ENCODE data around the gene LEP. TPM values are rescaled to one million over a fixed set of nuclear protein-coding genes. Genes with fewer than 3 reads are reported as not detected.

Gene LEP
- total RNA-seq, 4 donors from 2014 or later, result not detected

DNA sequence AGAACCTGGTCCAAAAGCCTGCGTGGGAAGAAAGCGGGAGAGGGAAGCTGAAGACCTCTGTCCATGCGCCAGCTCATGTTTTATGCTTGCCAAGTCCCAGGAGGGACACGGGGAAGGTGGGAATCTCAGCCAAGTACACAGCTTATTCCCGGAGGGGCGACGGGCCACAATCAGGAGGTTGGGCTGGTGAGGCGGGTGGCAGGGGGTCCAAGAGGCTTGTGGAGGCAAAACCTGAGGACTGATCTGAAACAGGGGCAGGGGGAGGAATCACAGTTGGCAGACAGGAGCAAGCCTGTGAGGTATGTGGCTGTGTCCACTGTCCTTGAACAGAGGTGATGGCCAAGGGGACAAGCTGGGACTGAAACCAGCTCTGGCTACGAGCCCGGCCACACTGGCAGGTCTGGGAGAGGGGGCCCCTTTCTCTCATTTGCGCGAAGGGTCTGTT, 38.0 kb upstream of the LEP start:
- H3K4me1 ChIP-seq, result no peaks in the 10 kb centered on the region
- intact Hi-C loops (cut with DNase I; ENCODE audit: low total_unique reads), result loop anchor here (10.0 kb wide), 1 partner anchor 488 kb away; no protein-coding TSS in a partner anchor
- no peak overlapping the region for H3K27ac ChIP-seq
- DNase-seq, result no peak
- H3K27me3 ChIP-seq, result peaks cover 3 to 14% of the 10 kb centered on the region in 2 donors
- H3K9me3 ChIP-seq, result no peaks in the 10 kb centered on the region
- no peak overlapping the region for H3K4me3 ChIP-seq
- TF ChIP-seq POLR2A (IDR thresholded peaks at IDR 0.05), result no peak
- TF ChIP-seq, protein P1, sequence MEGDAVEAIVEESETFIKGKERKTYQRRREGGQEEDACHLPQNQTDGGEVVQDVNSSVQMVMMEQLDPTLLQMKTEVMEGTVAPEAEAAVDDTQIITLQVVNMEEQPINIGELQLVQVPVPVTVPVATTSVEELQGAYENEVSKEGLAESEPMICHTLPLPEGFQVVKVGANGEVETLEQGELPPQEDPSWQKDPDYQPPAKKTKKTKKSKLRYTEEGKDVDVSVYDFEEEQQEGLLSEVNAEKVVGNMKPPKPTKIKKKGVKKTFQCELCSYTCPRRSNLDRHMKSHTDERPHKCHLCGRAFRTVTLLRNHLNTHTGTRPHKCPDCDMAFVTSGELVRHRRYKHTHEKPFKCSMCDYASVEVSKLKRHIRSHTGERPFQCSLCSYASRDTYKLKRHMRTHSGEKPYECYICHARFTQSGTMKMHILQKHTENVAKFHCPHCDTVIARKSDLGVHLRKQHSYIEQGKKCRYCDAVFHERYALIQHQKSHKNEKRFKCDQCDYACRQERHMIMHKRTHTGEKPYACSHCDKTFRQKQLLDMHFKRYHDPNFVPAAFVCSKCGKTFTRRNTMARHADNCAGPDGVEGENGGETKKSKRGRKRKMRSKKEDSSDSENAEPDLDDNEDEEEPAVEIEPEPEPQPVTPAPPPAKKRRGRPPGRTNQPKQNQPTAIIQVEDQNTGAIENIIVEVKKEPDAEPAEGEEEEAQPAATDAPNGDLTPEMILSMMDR (IDR thresholded peaks at IDR 0.05), result no peak
- H3K36me3 ChIP-seq, result no peaks in the 10 kb centered on the region

DNA sequence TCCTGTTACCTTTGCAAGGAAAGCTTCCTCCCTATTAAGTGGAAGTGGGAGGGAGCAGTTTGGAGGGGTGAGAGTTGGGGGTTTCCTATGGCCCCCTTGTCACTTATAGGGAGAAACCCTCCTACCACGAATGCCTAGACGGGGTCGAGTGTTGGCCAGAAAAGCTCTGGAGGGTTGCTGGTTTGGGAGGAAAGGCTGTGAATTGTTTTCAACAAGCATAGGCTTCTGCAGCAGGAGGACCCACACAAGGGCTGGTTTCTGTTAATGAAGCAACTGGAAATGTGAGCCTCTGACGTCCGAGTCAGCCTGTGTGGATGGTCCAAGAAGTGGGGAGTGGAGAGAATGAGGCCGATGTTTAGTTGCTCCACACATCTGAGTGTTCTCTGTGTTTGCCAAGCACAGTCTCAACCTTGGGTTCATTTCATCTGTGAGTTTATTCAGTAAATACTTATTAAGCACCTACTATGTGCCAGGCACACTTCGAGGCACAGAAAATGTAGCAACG, 37.3 kb upstream of the LEP start:
- no peaks in the 10 kb centered on the region for H3K36me3 ChIP-seq
- intact Hi-C loops (cut with DNase I; ENCODE audit: low total_unique reads), result loop anchor here (10.0 kb wide), 1 partner anchor 489 kb away; no protein-coding TSS in a partner anchor
- H3K4me1 ChIP-seq, result no peaks in the 10 kb centered on the region
- DNase-seq, result no peak
- H3K9me3 ChIP-seq, result no peaks in the 10 kb centered on the region
- H3K4me3 ChIP-seq, result no peak overlapping the region
- peaks cover 3 to 14% of the 10 kb centered on the region in 2 donors for H3K27me3 ChIP-seq
- H3K27ac ChIP-seq, result no peak overlapping the region
- TF ChIP-seq, protein P1 (IDR thresholded peaks at IDR 0.05), result no peak
- no peak for TF ChIP-seq POLR2A (IDR thresholded peaks at IDR 0.05)

DNA sequence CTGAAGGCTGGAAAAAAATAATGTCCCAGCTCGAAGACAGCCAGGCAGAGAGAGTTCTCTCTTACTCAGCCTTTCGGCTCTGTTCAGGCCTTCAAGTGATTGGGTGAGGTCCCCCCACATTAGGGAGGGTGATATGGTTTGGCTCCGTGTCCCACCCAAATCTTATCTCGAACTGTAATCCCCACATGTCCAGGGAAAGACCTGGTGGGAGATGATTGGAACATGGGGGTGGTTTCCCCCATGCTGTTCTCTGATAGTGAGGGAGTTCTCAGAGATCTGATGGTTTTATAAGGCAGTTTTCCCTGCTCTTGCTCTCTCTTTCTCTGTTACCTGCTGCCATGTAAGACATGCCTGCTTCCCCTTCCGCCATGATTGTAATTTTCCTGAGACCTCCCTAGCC, 36.6 kb upstream of the LEP start:
- intact Hi-C loops (cut with DNase I; ENCODE audit: low total_unique reads), result loop anchor here (10.0 kb wide), 1 partner anchor 490 kb away; no protein-coding TSS in a partner anchor
- H3K9me3 ChIP-seq, result no peaks in the 10 kb centered on the region
- no peaks in the 10 kb centered on the region for H3K36me3 ChIP-seq
- H3K4me3 ChIP-seq, result no peak overlapping the region
- DNase-seq, result no peak
- H3K4me1 ChIP-seq, result no peaks in the 10 kb centered on the region
- no peak overlapping the region for H3K27ac ChIP-seq
- TF ChIP-seq, protein P1 (IDR thresholded peaks at IDR 0.05), result no peak
- TF ChIP-seq POLR2A (IDR thresholded peaks at IDR 0.05), result no peak
- H3K27me3 ChIP-seq, result peaks cover 3 to 14% of the 10 kb centered on the region in 2 donors

DNA sequence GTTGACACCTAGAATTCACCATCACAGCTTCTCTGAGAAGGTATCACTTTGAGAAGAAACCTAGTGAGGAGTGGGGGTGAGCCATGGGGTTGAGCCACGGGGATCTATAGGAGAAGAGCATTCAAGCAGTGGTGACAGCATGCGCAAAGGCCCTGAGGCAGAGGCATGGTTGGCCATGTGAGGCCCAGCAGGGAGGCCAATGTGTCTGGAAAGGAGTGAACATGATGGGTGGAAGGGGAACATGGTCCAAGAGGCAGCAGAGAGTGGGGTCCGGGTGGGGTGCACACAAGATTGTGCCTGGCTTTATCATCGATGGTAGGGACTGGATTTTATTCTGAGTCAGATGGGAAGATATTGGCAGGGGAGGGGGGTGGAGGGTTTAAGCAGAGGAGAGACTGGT, 36.0 kb upstream of the LEP start:
- H3K4me1 ChIP-seq, result no peaks in the 10 kb centered on the region
- no peak overlapping the region for H3K27ac ChIP-seq
- intact Hi-C loops (cut with DNase I; ENCODE audit: low total_unique reads), result loop anchor here (10.0 kb wide), 1 partner anchor 490 kb away; no protein-coding TSS in a partner anchor
- no peaks in the 10 kb centered on the region for H3K36me3 ChIP-seq
- H3K27me3 ChIP-seq, result peaks cover 3 to 14% of the 10 kb centered on the region in 2 donors
- no peak for DNase-seq
- H3K9me3 ChIP-seq, result no peaks in the 10 kb centered on the region
- H3K4me3 ChIP-seq, result no peak overlapping the region
- TF ChIP-seq, protein P1 (IDR thresholded peaks at IDR 0.05), result no peak
- no peak for TF ChIP-seq POLR2A (IDR thresholded peaks at IDR 0.05)

DNA sequence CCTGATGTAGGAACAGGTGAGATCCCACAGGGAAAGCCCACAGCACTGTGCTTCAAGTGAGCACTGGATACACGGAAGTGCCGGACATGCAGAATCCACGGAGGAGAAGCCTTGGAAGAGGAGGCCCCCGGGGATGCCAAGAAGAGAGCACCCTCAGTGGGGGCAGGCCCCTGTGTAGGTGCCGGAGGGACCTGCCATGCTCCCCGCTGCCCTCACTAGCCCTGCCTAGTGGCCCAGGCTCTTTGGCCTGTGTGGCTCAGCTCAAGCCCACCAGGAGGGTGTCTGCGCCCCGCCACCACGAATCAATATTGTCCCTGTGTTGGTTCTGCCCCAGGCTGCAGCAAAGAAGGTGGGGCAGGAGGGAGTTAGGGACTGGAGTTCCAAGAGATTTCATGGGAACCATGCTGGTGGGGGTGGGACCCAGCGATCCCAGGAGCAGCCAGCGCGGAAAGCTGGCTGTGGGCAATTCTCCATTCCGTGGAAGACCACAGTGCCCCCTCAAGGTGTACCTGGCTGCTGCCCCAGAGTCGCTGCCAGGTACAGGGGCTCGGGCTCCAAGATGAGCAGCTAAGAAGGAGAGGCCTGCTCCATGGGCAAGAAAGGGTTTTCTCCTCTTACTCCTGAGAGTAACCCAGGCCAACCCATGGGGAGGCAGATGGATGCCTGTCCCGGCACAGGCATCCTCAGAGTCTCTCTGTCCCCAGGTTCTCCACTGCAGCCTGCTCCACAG, 34.9 kb upstream of the LEP start:
- no peak overlapping the region for H3K4me3 ChIP-seq
- H3K4me1 ChIP-seq, result no peaks in the 10 kb centered on the region
- no peak for DNase-seq
- no peak overlapping the region for H3K27ac ChIP-seq
- TF ChIP-seq, protein P1 (IDR thresholded peaks at IDR 0.05), result no peak
- no peak for TF ChIP-seq POLR2A (IDR thresholded peaks at IDR 0.05)
- H3K9me3 ChIP-seq, result no peaks in the 10 kb centered on the region
- intact Hi-C loops (cut with DNase I; ENCODE audit: low total_unique reads), result loop anchor here (10.0 kb wide), 1 partner anchor 491 kb away; no protein-coding TSS in a partner anchor
- H3K36me3 ChIP-seq, result no peaks in the 10 kb centered on the region
- peaks cover 3 to 16% of the 10 kb centered on the region in 2 donors for H3K27me3 ChIP-seq

Data from uterus (tissue), 4 donors.